CD4-positive, alpha-beta T cell treated with Interleukin-15 for 1 hour (primary cell): ENCODE measurements around the gene FLNA.

Source experiments
- DNase-seq: peaks from one replicate; pipeline ENCODE4 v3.0.0-alpha.2; 2020

FLNA gene

DNA sequence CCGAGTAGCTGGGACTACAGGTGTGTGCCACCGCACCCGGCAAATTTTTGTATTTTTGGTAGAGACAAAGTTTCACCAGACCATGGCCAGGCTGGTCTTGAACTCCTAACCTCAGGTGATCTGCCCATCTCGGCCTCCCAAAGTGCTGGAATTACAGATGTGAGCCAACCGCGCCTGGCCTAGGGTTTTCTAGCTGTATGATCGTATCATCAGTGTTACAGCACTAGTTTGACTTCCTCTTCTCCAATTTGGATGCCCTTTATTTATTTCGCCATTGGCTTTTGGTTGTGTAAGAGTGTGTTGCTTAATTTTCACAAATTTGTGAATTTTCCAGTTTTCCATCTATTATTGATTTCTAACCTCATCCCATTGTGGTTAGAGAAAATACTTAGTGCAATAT, 73.6 kb downstream of the FLNA start:
- peak; percentile 43 for DNase-seq
